GDM1 (cell line): Measurements from ENCODE around the gene SLC25A12.
"Not testable (repeated sequence)": the region's sequence is repeated elsewhere in the genome, so short reads cannot be mapped to it uniquely, and the experiment has no call there.

Experiments
- DNase-seq: peaks from one replicate; lab custom pipeline; 2025; lab: John Stamatoyannopoulos, UW

Gene SLC25A12, protein sequence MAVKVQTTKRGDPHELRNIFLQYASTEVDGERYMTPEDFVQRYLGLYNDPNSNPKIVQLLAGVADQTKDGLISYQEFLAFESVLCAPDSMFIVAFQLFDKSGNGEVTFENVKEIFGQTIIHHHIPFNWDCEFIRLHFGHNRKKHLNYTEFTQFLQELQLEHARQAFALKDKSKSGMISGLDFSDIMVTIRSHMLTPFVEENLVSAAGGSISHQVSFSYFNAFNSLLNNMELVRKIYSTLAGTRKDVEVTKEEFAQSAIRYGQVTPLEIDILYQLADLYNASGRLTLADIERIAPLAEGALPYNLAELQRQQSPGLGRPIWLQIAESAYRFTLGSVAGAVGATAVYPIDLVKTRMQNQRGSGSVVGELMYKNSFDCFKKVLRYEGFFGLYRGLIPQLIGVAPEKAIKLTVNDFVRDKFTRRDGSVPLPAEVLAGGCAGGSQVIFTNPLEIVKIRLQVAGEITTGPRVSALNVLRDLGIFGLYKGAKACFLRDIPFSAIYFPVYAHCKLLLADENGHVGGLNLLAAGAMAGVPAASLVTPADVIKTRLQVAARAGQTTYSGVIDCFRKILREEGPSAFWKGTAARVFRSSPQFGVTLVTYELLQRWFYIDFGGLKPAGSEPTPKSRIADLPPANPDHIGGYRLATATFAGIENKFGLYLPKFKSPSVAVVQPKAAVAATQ

DNA sequence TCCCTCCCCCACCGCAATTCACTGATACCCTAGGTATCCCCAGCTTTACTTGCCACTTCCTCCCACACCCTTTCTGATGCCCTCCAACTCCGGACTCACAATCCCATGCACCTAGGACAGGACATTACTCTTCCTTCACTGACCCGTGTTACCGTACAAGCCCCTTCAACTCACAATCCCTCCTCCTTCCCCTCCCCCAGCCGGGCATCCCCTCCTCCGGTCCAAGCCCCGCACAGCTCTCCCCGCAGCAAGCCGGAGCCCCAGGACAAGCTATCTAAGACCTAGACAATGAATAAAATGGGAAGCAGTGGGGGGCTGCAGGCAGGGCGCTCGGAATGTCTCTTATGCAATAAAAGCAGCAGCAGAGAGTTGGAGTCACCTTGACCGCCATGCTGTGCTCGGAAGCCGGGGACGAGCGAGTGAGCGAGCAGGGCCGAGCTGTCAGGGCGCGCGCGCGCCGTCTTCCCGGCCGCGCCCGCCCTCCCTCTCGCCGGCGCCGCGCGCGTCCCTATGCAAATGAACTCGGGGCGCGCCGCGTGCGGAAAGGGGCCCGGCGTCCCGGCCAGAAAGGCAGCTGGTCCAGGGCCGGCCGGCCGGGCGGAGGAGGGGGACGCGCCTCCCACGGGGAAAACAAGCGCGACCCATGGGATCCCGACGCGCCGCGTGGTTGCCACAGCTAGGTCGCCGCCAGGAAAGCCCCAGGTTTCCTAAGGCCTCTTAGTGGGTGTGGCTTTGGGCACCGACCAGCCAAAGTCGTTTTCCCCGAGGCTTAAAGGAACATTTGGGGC is at the start of gene SLC25A12:
Gene SLC25A12 (minus strand): TSS at position 421 of the 788 bp plus-strand sequence. CDS start 30 bp downstream, at position 391.
- DNase-seq = peak; percentile 81

GRCh38 chr2:171941316-171941699 is 47.3 kb upstream of the SLC25A12 start:
- no peak for DNase-seq

DNA sequence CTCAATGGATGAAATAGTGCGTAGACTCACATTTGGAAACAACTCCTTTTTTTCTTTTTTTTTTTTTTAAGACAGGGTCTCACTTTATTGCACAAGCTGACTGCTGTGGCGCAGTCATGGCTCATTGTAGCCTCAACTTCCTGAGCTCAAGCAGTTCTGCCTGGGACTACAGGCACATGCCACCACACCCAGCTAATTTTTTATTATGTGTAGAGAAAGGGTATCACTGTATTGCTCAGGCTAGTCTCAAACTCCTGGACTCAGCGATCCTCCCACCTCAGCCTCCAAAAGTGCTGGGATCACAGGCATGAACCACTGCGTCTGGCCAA is 45.7 kb upstream of the SLC25A12 start:
- DNase-seq = no peak

- DNase-seq = no peak
Observed at GRCh38 chr2:171939058-171939742, 45.2 kb upstream of the SLC25A12 start.

DNA sequence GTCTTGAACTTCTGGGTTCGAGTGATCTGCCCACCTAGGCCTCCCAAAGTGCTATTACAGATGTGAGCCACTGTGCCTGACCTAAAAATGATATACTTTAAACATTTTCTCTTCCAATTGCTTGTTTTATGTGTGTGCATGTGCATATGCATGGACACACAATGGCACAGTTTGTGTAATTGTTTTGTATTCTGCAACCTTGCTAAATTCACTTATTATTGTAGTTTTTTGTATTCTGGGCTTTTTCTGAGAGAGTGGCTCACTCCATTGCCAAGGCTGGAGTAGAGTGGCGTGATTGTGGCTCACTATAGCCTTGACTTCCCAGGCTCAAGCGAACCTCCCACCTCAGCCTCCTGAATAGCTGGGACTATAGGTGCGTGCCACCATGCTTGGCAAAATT is 36.3 kb upstream of the SLC25A12 start:
- no peak for DNase-seq

GRCh38 chr2:171924170-171924942 is 30.3 kb upstream of the SLC25A12 start:
- DNase-seq = no peak

DNA sequence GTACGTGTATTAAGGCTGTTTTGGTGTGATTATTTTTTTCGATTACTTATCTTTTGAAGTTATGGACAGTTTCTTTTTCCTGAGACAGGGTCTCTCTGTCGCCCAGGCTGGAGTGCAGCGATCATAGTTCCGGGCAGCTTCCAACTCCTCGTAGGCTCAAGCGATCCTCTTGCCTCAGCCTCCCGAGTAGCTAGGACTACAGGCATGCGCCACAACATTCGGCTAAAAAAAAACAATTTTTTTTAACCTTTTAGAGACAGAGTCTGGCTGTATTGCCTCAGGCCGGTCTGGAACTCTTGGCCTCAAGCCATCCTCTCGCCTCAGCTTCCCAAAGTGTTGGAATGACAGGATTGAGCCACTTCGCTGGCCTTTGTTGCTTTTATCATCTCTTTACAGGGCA is 29.2 kb upstream of the SLC25A12 start:
- no peak for DNase-seq

- peak; percentile 96 for DNase-seq
Observed at GRCh38 chr2:171922230-171923022, 28.4 kb upstream of the SLC25A12 start, which contains the start of gene HAT1. Gene HAT1 (plus strand): TSS chr2:171922461. CDS start chr2:171922501, 40 bp downstream.

GRCh38 chr2:171921970-171922229 is 27.9 kb upstream of the SLC25A12 start:
- no peak for DNase-seq

- no peak for DNase-seq
Observed at GRCh38 chr2:171919453-171919852, 25.4 kb upstream of the SLC25A12 start.

DNA sequence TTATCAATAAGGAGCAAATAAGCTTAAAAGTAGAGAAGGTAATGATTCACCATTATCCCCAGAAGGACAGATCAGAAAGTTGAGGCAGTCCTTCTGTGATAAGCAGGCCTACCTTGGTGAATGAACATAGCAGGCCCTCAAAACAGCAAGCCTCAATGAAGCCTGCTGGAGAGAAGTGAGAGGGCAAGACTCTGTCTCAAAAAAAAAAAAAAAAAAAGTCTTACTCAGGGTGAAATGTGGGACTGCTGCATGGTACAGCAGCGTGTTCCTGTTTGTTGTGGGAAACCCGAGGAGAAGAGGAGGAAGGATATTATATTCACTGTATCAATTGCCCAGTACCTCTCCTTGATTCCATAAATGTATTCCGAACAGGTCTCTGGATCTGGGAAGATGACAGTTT is 19.5 kb upstream of the SLC25A12 start:
- DNase-seq = no peak

DNA sequence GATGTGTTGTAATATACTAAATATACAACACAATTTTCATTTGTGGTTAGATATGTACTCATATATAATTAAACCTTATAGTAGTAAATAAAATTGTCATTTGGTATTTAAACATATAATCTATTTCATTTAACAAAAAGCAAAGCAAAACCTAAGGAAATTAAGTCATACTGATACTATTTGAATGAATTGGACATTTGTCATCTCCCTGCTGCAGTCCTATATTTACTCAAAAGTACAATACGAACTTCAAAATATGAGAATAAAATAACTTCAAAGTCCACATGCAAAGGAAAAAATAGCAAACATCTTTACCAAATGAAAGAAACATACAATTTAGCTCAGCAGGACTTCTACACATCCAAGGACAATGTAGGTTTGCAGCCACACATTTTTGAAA is 16.4 kb upstream of the SLC25A12 start:
- no peak for DNase-seq

- DNase-seq = no peak
Observed at GRCh38 chr2:171909266-171909665, 15.2 kb upstream of the SLC25A12 start.

- DNase-seq = no peak
Observed at GRCh38 chr2:171908235-171908634, 14.2 kb upstream of the SLC25A12 start.

GRCh38 chr2:171902840-171903420 is 8.9 kb upstream of the SLC25A12 start:
- DNase-seq = no peak

GRCh38 chr2:171899623-171900282 is 5.7 kb upstream of the SLC25A12 start:
- not testable (repeated sequence) for DNase-seq

DNA sequence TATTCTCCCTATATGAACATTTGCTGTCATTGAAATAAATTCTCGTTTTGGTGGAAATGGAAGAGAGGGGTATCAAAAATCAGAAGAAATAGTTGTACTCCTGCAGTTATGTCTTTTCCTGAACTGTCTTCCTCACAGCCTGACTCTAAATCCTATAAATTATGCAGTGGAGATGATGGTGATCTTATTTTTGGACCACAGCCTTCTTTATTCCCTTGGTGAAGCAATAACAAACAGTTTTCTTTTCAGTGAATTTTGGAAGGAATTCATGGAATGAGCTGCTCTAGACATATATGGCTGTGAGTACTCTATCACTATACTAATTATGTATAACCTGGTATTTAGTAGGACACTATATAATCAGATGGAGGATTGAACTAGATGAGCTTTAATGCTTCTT is 1.7 kb upstream of the SLC25A12 start:
- no peak for DNase-seq

DNA sequence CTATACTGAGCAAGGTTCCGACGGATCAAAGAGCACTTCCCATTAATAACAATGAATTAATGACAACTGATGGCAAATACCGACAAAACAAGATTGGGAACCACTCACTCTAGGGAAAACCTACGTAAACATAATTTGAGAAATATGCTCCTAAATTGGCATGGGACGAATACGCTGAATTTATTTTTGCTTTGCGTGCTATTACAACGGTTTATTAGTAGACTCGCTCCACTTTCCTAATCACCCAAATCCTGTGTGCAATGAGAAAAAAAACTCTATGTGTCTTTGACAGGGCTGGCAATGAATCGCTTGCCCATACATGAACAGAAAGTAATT is 536 bp upstream of the SLC25A12 start:
- DNase-seq = no peak

DNA sequence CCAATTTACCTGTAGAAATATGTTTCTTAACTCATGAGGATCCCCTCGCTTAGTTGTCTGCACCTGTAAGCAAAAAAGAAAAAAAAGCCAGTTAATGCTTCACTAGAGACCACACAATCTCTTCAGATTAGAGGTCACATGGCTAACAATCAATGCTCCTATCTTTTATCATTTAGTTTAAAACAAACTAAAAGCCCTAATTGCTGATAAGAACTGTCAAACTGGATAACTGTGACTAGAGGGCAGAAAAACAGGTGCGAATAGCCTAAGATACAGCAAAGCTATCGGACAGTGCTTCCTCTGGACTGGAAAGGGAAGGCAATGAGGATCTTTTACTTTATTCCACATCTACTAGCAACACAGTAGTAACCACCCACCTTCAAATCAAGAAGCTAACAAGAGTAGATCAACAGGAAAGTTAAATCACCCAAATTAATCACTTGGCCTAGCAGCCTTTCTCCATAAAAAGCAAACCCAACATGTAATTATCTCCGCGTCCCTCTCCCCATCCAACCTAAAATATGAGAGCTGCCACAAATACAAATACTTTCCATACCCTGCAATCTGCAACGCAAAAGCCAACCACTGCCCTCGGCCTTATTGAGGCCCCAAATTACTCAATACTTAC is 734 bp downstream of the SLC25A12 start:
- DNase-seq = no peak

DNA sequence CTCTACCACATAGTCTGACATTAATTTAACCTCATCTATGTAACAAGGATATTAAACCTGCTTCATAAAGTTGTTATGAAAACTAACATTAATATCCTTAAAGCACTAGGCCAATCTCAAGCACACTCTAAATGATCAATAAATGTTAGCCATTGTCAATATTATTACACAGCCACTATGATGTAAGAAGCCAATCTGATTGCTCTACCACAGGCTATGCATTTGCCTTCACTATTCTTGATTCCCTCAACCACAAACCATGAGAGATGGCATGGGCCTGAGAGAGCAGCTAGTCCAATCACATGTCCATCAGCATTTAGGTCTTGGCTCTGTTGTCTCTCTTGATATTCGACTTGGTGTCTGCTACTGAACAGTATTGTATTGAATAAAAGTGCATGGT is 4.2 kb downstream of the SLC25A12 start:
- DNase-seq = no peak
